Left ventricle myocardium inferior (tissue), 1 donor: ENCODE data around the gene GTF3A. TPM values are rescaled to one million over a fixed set of nuclear protein-coding genes. Genes with fewer than 3 reads are reported as not detected.
"Not testable (repeated sequence)": the region's sequence is repeated elsewhere in the genome, so short reads cannot be mapped to it uniquely, and the experiment has no call there.

Experiments
- DNase-seq: peaks from one replicate; pipeline ENCODE4 v3.0.0-alpha.2; 2020
- H3K27ac ChIP-seq: fragments of 200-600 bp; replicated peaks from 2 replicates; pipeline ENCODE4 v1.8.0; 2021
- H3K27me3 ChIP-seq: fragments of 200-600 bp; 2 replicates; pipeline ENCODE4 v1.8.0; 2021; ENCODE audit warnings: low read depth
- H3K36me3 ChIP-seq: fragments of 200-600 bp; 2 replicates; pipeline ENCODE4 v1.8.0; 2021
- H3K4me1 ChIP-seq: fragments of 200-600 bp; 2 replicates; pipeline ENCODE4 v1.8.0; 2021
- H3K4me3 ChIP-seq: fragments of 200-600 bp; 2 replicates; pipeline ENCODE4 v1.8.0; 2021; ENCODE audit warnings: mild to moderate bottlenecking, moderate library complexity
- H3K9me3 ChIP-seq: fragments of 200-600 bp; replicated peaks from 2 replicates; pipeline ENCODE4 v1.8.0; 2021
- CTCF ChIP-seq: fragments of 200-600 bp; IDR thresholded peaks from 2 replicates; pipeline ENCODE4 v1.8.0; 2021; ENCODE audit warnings: antibody characterized with exemption, mild to moderate bottlenecking, borderline replicate concordance
- intact Hi-C: fragments of 100-400 bp; cut with micrococcal nuclease; formaldehyde crosslinking; loops from one replicate; pipeline ENCODE4 v1.11.0; 2022
- total RNA-seq: library from RNA; stranded (reverse); fragmentation: NEBNext Ultra II Directional; extraction: Animal tissue kit (Norgen Biotek cat#: 25700); gene quantifications from one replicate; pipeline ENCODE4 v1.2.1, GENCODE V29; 2021
- donor health status: DM: no; HTN: yes; CAD: no; lungs with severe emphysema.

GTF3A gene
- total RNA-seq, 1 donor from 2014 or later = 176 TPM

GRCh38 chr13:27398360-27398759, 26.1 kb upstream of the GTF3A start:
- H3K4me1 ChIP-seq = peaks cover 8% of the 10 kb centered on the region
- DNase-seq = no peak
- H3K27me3 ChIP-seq = peaks cover 13% of the 10 kb centered on the region
- TF ChIP-seq CTCF = no peak
- intact Hi-C loops = no loop called here
- H3K9me3 ChIP-seq = no peaks in the 10 kb centered on the region
- H3K27ac ChIP-seq = no peak overlapping the region
- H3K4me3 ChIP-seq = no peak overlapping the region
- no peaks in the 10 kb centered on the region for H3K36me3 ChIP-seq

GRCh38 chr13:27400405-27400804, 24.0 kb upstream of the GTF3A start:
- H3K27ac ChIP-seq, intact Hi-C loops, H3K4me3 ChIP-seq, H3K27me3 ChIP-seq, H3K9me3 ChIP-seq, H3K36me3 ChIP-seq, DNase-seq: not testable (repeated sequence)
- H3K4me1 ChIP-seq = peaks cover 15% of the 10 kb centered on the region

- no peak overlapping the region for H3K27ac ChIP-seq
- H3K9me3 ChIP-seq = no peaks in the 10 kb centered on the region
- H3K36me3 ChIP-seq = no peaks in the 10 kb centered on the region
- H3K4me1 ChIP-seq = peaks cover 15% of the 10 kb centered on the region
- DNase-seq = peak; percentile 30
- intact Hi-C loops = no loop called here
- no peak overlapping the region for H3K4me3 ChIP-seq
- peaks cover 4% of the 10 kb centered on the region for H3K27me3 ChIP-seq
- TF ChIP-seq CTCF = no peak
Measured at GRCh38 chr13:27401210-27401609, 23.2 kb upstream of the GTF3A start.

- Histone ChIP-seq H3K36me3 (no peaks in the 10 kb centered on the region), H3K9me3 (no peaks in the 10 kb centered on the region), H3K27me3 (peaks cover 4% of the 10 kb centered on the region), H3K4me3 (no peak overlapping the region), H3K27ac (peak overlapping the region; percentile 59), H3K4me1 (peaks cover 15% of the 10 kb centered on the region)
- TF ChIP-seq CTCF = no peak
- DNase-seq = no peak
- intact Hi-C loops = no loop called here
Measured at GRCh38 chr13:27403203-27403678, 21.2 kb upstream of the GTF3A start.

GRCh38 chr13:27403727-27404385, 20.6 kb upstream of the GTF3A start:
- peaks cover 4% of the 10 kb centered on the region for H3K27me3 ChIP-seq
- no peak for DNase-seq
- intact Hi-C loops = no loop called here
- TF ChIP-seq CTCF = no peak
- H3K36me3 ChIP-seq = no peaks in the 10 kb centered on the region
- H3K9me3 ChIP-seq = no peaks in the 10 kb centered on the region
- H3K4me1 ChIP-seq = peaks cover 15% of the 10 kb centered on the region
- no peak overlapping the region for H3K4me3 ChIP-seq
- peak overlapping the region; percentile 59 for H3K27ac ChIP-seq

- Histone ChIP-seq H3K27ac (no peak overlapping the region), H3K4me3 (no peak overlapping the region), H3K36me3 (no peaks in the 10 kb centered on the region), H3K27me3 (peaks cover 4% of the 10 kb centered on the region), H3K9me3 (no peaks in the 10 kb centered on the region), H3K4me1 (peaks cover 15% of the 10 kb centered on the region)
- intact Hi-C loops = no loop called here
- TF ChIP-seq CTCF = no peak
- no peak for DNase-seq
Measured at GRCh38 chr13:27404680-27405079, 19.7 kb upstream of the GTF3A start.
